GM19395 (cell line): ENCODE data around the gene CCDC24.
A peak's percentile ranks its signal among the peaks of the same experiment; 100 is the strongest.

Source experiments
- ATAC-seq: cut with Tn5 transposase; IDR thresholded peaks from one replicate; pipeline ENCODE4 v1.9.1; 2021; ENCODE audit warnings: mild to moderate bottlenecking, moderate library complexity; ENCODE audit not compliant: unreplicated experiment

Gene CCDC24

DNA sequence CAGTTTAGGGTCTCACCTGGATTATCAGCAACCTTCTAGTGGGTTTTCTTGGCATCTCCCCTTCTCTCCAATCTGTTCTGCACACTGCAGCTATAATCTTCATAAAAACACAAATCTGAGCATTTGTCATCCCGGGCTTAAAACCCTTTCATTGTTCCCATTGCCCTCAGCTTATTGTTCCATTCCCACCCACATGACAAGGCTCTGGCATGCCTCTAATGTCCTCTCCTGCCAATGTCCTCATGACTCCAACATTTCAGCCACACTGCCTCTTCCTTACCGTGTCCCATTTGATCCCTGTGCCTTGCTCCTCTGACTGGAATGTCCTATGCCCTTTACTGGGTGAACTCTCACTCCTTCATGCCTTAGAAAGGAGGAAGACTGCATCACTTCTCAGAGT, 29.1 kb upstream of the CCDC24 start:
- ATAC-seq, result no peak

DNA sequence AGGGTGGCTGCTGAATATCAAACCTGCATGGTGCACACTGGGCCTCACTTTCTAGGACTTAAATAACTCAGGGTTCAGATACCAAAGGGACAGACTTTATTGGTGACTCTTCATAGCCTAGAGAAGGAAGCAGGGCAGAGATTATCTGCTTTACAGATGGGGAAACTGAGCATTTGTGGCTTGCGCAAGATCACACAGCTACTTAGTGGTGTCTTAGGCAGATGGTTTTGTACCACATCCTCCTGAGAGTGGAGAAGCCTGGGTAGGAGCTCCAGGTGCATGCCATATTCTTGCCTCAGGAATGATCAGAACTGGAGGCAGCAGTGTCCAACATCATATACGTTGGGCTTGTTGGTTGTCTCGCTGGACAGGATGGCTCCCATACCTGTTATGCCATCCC, 28.4 kb upstream of the CCDC24 start:
- no peak for ATAC-seq

- no peak for ATAC-seq
Observed at GRCh38 chr1:43963890-43964289, 27.5 kb upstream of the CCDC24 start.

GRCh38 chr1:43965316-43965715, 26.1 kb upstream of the CCDC24 start:
- no peak for ATAC-seq

- no peak for ATAC-seq
Observed at GRCh38 chr1:43968348-43968948, 23.0 kb upstream of the CCDC24 start.

DNA sequence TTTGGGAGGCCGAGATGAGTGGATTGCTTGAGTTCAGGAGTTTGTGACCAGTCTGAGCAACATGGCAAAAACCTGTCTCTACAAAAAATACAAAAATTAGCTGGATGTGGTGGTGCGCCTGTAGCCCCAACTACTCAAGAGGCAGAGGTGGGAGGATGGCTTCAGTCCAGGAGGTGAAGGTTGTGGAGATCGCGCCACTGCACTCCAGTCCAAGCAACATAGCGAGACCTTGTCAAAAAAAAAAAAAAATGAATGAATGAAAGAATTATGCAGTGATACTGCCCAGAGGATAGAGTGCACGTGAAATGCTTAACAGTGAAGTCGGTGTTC, 22.0 kb upstream of the CCDC24 start:
- ATAC-seq, result no peak

DNA sequence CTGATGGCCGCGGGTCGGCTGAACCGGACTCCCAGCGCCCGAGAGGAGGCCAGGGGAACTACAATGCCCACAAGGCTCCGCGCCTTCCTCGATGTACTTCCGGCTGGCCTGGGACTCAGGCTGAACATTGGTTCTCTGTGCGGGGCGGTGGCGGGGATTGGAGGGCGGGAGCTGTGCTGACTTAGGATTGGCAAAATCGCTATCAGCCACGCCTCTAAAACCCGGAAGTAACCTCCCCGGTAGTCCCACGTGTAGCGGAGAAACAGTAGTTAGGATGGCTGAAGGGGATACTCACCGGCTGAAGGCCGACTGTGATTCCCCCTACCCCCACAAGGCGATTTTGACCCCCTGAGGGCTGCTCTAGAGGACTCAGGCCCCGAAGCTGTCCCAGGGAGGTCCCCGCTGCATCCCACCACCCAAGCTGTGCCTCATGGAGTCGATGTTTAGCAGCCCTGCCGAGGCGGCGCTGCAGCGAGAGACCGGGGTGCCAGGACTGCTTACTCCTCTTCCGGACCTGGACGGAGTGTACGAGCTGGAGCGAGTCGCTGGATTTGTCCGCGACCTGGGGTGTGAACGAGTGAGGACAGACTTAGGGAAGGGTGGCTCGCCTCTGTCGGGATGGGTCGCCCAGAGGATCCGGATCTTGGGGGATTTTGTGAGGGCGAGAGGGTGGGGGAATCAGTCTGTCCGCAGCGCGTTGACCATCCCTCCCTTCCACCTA, 21.5 kb upstream of the CCDC24 start, which contains the start of gene DPH2:
DPH2 (plus strand) TSS at position 265 of the 721 bp plus-strand sequence; CDS start at position 431, 166 bp downstream.
- ATAC-seq, result peak; percentile 84

DNA sequence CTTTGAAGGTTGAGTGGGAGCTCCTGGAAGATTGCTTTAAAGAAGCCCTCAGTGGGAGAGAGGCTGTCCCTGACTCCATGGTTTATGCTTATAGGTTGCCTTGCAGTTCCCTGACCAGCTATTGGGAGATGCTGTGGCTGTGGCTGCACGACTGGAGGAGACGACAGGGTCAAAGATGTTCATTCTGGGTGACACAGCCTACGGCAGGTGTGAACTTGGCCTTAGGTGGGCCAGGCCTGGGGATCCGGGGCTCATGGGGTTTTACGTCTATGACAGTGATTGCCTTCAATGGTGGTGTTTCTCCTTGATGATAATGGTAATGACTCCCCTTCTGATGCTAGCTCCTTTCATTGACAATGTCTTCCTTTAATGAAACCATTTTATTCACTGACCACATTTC, 20.9 kb upstream of the CCDC24 start:
- ATAC-seq, result no peak

DNA sequence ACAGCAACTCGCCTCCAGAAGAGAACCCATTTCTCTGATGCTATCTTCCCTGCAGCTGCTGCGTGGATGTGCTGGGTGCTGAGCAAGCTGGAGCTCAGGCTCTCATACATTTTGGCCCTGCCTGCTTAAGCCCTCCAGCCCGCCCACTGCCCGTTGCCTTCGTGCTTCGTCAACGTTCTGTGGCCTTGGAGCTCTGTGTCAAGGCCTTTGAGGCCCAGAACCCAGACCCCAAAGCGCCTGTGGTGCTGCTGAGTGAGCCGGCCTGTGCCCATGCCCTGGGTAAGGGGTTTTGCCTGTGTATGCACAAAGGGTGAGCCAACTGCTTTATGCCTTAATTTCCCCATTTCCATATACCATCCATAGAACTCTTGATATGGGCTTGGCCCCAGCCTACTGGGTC, 20.5 kb upstream of the CCDC24 start:
- no peak for ATAC-seq

GRCh38 chr1:43971336-43971980, 19.9 kb upstream of the CCDC24 start:
- ATAC-seq, result no peak

DNA sequence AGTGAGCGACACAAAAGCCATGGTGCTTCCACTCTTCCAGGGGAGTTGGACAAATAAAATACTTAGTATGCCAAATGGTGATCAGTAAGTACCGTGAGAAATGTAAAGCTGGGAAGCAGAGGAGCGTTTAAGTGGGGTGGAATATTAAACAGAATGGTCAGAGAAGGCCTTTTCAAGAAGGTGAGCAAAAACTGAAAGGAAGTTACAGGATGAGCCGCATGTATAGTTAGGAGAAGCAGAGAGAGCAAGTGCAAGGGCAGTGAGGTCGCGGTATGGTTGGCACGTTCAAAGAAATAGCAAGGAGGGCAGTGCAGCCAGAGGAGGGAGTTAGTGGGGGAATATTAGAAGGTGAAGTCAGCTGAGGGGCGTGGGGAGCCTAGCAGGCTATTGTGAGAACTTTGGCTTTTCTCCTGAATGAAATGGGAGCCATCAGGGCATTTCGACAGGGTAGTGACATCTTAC, 17.4 kb upstream of the CCDC24 start:
- ATAC-seq, result peak; percentile 1

GRCh38 chr1:43974443-43975248, 16.8 kb upstream of the CCDC24 start, which contains the start of gene ATP6V0B:
Gene ATP6V0B, plus strand, starts transcription at chr1:43974960. Its CDS starts 81 bp downstream, at chr1:43975041.
- peak; percentile 61 for ATAC-seq

DNA sequence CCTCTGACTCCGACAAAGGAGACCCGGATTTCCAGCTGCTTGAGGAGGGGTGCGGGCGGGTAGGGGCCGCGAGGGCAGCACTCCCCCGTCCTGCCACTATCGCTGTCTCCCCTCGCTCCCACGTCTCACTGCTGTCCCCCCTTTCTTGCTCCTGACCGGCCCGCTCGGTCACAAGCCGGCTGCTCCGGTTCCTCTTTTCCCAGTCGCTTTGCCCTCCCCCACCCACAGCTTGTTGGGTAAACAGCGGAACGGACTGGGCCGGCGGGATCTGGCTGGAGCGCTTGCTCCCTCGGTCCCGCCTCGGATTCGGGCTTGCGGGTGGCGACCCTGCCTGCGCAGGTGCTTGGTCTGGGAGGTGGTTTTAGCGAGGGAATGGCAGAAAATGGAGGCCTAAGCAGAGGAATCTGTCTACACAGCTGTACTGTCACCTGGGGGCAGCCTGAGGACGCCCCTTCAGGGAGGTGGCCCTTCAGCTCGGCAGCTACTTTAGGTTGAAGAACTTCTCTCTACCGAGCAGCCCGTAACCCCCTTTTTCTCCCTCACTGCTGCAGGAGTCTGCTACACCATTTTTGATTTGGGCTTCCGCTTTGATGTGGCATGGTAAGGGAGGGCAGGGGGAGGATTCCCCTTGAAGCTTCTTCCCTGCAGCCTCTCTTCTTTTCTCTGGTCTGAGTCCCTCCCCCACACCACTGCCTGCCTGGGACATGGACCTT, 16.0 kb upstream of the CCDC24 start:
- ATAC-seq, result peak; percentile 3

- ATAC-seq, result no peak
Observed at GRCh38 chr1:43976045-43976444, 15.4 kb upstream of the CCDC24 start.

- ATAC-seq, result no peak
Observed at GRCh38 chr1:43976890-43977289, 14.5 kb upstream of the CCDC24 start.

GRCh38 chr1:43977376-43978263, 13.8 kb upstream of the CCDC24 start:
- no peak for ATAC-seq

GRCh38 chr1:43978264-43978550, 13.2 kb upstream of the CCDC24 start:
- ATAC-seq, result no peak

GRCh38 chr1:43978551-43979260, 12.7 kb upstream of the CCDC24 start, which contains the start of gene B4GALT2:
Gene B4GALT2, plus strand, starts transcription at chr1:43979210. Its CDS starts 1,951 bp downstream, at chr1:43981161.
- ATAC-seq, result no peak

DNA sequence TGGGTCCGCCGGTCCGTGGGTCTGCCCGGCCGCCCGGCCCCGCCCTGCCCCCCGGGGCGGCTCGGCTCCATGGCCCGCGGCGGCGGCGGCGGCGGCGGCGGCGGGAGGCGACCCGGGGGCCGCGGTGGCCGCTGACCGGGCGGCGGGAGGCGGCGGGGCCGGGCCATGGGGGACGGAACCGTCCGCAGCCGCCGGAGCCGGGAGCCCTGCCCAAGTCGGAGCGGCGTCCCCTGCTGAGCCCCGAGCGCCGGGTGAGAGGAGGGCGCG, 12.2 kb upstream of the CCDC24 start:
- ATAC-seq, result no peak
